Measurements from ENCODE around the gene ARRDC3. TPM values are rescaled to one million over a fixed set of nuclear protein-coding genes. Genes with fewer than 3 reads are reported as not detected.

ARRDC3 gene
- total RNA-seq (87.1 and 105 TPM in 2 replicates), polyA plus RNA-seq (32.6 and 33.6 TPM in 2 replicates), polyA minus RNA-seq (ENCODE audit: low replicate concordance) (15.7 and 17.6 TPM in 2 replicates)
- polyA plus RNA-seq (2012), result 22.1 and 22.6 TPM in 2 replicates

- Histone ChIP-seq H3K36me3 (ENCODE audit: control insufficient read depth, insufficient read depth, low read length) (no peaks in the 10 kb centered on the region), H2AFZ (ENCODE audit: low read length) (peak within 1 kb of the TSS; percentile 52), H4K20me1 (ENCODE audit: control insufficient read depth, extremely low read depth, insufficient read depth, low read length) (no peaks in the 10 kb centered on the region), H3K9me3 (ENCODE audit: control insufficient read depth, insufficient read depth, low read depth, low read length) (no peaks in the 10 kb centered on the region), H3K27ac (ENCODE audit: insufficient read depth, low read length) (peak within 1 kb of the TSS; percentile 95), H3K4me1 (ENCODE audit: control insufficient read depth, extremely low read depth, insufficient read depth, low read length) (peaks cover 4% of the 10 kb centered on the region), H3K79me2 (ENCODE audit: control insufficient read depth, insufficient read depth, low read length) (peaks cover 42% of the 10 kb centered on the region), H3K27me3 (ENCODE audit: control insufficient read depth, insufficient read depth, low read length) (no peaks in the 10 kb centered on the region), H3K4me2 (ENCODE audit: extremely low read depth, insufficient read depth, low read length) (peak within 1 kb of the TSS; percentile 91), H3K4me3 (replicated peaks in 1 of 4; ENCODE audit: control extremely low read depth in 1 of 4, insufficient read depth in 1 of 4, low read depth in 3 of 4, low read length in 4 of 4) (peak within 1 kb of the TSS; percentile 73 to 100 (median 96)), H3K9ac (ENCODE audit: insufficient read depth, low read length) (peak within 1 kb of the TSS; percentile 88)
- peak; percentile 94 to 96 for DNase-seq (ENCODE audit: low read depth in 2 of 2)
- TF ChIP-seq CTCF (conservative IDR thresholded peaks at IDR 0.05 in 1 of 2, IDR thresholded peaks at IDR 0.05 in 1 of 2; ENCODE audit: low read depth in 1 of 2, low read length in 2 of 2) (no peak), EZH2 (IDR thresholded peaks at IDR 0.05; ENCODE audit: low read length, missing control alignments) (no peak)
Measured at GRCh38 chr5:91383027-91383955, at the start of gene ARRDC3. Gene ARRDC3 (minus strand): TSS chr5:91383317. CDS start chr5:91383092, 225 bp downstream.

GRCh38 chr5:91430949-91431348 lies 47.8 kb upstream of the ARRDC3 start:
- Histone ChIP-seq H2AFZ (ENCODE audit: low read length) (no peak overlapping the region), H3K4me1 (ENCODE audit: control insufficient read depth, extremely low read depth, insufficient read depth, low read length) (no peaks in the 10 kb centered on the region), H3K4me2 (ENCODE audit: extremely low read depth, insufficient read depth, low read length) (no peak overlapping the region), H3K9ac (ENCODE audit: insufficient read depth, low read length) (no peak overlapping the region), H3K36me3 (ENCODE audit: control insufficient read depth, insufficient read depth, low read length) (no peaks in the 10 kb centered on the region), H3K79me2 (ENCODE audit: control insufficient read depth, insufficient read depth, low read length) (no peaks in the 10 kb centered on the region), H4K20me1 (ENCODE audit: control insufficient read depth, extremely low read depth, insufficient read depth, low read length) (no peaks in the 10 kb centered on the region), H3K4me3 (replicated peaks in 1 of 4; ENCODE audit: control extremely low read depth in 1 of 4, insufficient read depth in 1 of 4, low read depth in 3 of 4, low read length in 4 of 4) (no peak overlapping the region), H3K9me3 (ENCODE audit: control insufficient read depth, insufficient read depth, low read depth, low read length) (no peaks in the 10 kb centered on the region), H3K27ac (ENCODE audit: insufficient read depth, low read length) (no peak overlapping the region), H3K27me3 (ENCODE audit: control insufficient read depth, insufficient read depth, low read length) (no peaks in the 10 kb centered on the region)
- DNase-seq (ENCODE audit: low read depth in 2 of 2), result no peak
- TF ChIP-seq EZH2 (IDR thresholded peaks at IDR 0.05; ENCODE audit: low read length, missing control alignments), result no peak
- TF ChIP-seq CTCF (conservative IDR thresholded peaks at IDR 0.05 in 1 of 2, IDR thresholded peaks at IDR 0.05 in 1 of 2; ENCODE audit: low read depth in 1 of 2, low read length in 2 of 2), result no peak

GRCh38 chr5:91424638-91425436 lies 41.7 kb upstream of the ARRDC3 start:
- Histone ChIP-seq H3K27me3 (ENCODE audit: control insufficient read depth, insufficient read depth, low read length) (no peaks in the 10 kb centered on the region), H3K4me3 (replicated peaks in 1 of 4; ENCODE audit: control extremely low read depth in 1 of 4, insufficient read depth in 1 of 4, low read depth in 3 of 4, low read length in 4 of 4) (no peak overlapping the region), H3K27ac (ENCODE audit: insufficient read depth, low read length) (no peak overlapping the region), H3K4me1 (ENCODE audit: control insufficient read depth, extremely low read depth, insufficient read depth, low read length) (no peaks in the 10 kb centered on the region), H3K4me2 (ENCODE audit: extremely low read depth, insufficient read depth, low read length) (no peak overlapping the region), H4K20me1 (ENCODE audit: control insufficient read depth, extremely low read depth, insufficient read depth, low read length) (no peaks in the 10 kb centered on the region), H3K9me3 (ENCODE audit: control insufficient read depth, insufficient read depth, low read depth, low read length) (no peaks in the 10 kb centered on the region), H3K36me3 (ENCODE audit: control insufficient read depth, insufficient read depth, low read length) (no peaks in the 10 kb centered on the region), H3K9ac (ENCODE audit: insufficient read depth, low read length) (no peak overlapping the region), H3K79me2 (ENCODE audit: control insufficient read depth, insufficient read depth, low read length) (no peaks in the 10 kb centered on the region), H2AFZ (ENCODE audit: low read length) (no peak overlapping the region)
- TF ChIP-seq EZH2 (IDR thresholded peaks at IDR 0.05; ENCODE audit: low read length, missing control alignments) (no peak), CTCF (conservative IDR thresholded peaks at IDR 0.05 in 1 of 2, IDR thresholded peaks at IDR 0.05 in 1 of 2; ENCODE audit: low read depth in 1 of 2, low read length in 2 of 2) (no peak)
- DNase-seq (ENCODE audit: low read depth in 2 of 2), result no peak

All from fibroblast of lung (primary cell).